ENCODE measurements around the gene FIBP.

FIBP gene

DNA sequence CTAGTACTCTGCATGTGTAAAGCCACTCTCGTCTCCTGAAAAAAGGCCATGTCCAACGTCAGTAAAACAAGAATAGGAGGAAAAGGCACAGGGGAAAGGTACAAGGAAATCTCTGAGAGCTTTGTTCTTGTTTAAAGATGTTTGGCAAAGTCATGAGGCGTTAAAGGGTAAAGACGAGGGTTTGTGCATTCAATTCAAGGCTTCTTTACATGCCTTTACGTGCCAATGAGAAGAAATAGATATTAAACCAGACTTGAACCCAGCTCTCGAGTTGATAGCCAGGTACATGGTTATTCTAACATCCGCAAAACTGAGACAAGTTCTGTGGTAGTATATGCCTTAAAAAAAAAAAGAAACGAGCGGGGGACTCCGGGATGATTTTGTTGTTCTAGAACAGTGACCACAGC lies 29.6 kb downstream of the FIBP start:
- Histone ChIP-seq H3K27me3 (ENCODE audit: insufficient read depth, low read length, poor library complexity, severe bottlenecking) (peaks cover 11% of the 10 kb centered on the region), H3K4me3 (ENCODE audit: low read length, poor library complexity, severe bottlenecking) (peak overlapping the region; percentile 80), H3K9me2 (replicated peaks; ENCODE audit: low read depth, low read length) (no peaks in the 10 kb centered on the region), H3K79me2 (ENCODE audit: insufficient read depth, low read length) (peaks cover 74% of the 10 kb centered on the region), H3K36me3 (ENCODE audit: insufficient read depth, low read length) (peaks cover 34% of the 10 kb centered on the region; the same call in 1 of the 2 replicates), H3K4me2 (ENCODE audit: low read depth, low read length, poor library complexity, severe bottlenecking) (peak overlapping the region; percentile 95), H2AFZ (ENCODE audit: low read length) (peak overlapping the region; percentile 87), H4K20me1 (ENCODE audit: insufficient read depth, low read length, poor library complexity, severe bottlenecking) (peaks cover 60% of the 10 kb centered on the region), H3F3A (ENCODE audit: low read depth) (0 out of 2 replicates have a peak, but pooled peaks cover 7% of the 10 kb centered on the region), H3K4me1 (ENCODE audit: insufficient read depth, low read length, poor library complexity, severe bottlenecking) (peaks cover 48% of the 10 kb centered on the region), H3K9ac (ENCODE audit: low read depth, low read length, poor library complexity, severe bottlenecking) (peak overlapping the region; percentile 87), H3K9me3 (ENCODE audit: insufficient read depth, low read depth, low read length) (no peaks in the 10 kb centered on the region)
- no peak for TF ChIP-seq EZH2phosphoT487 (IDR thresholded peaks at IDR 0.05; ENCODE audit: borderline replicate concordance)
- TF ChIP-seq, protein P1, sequence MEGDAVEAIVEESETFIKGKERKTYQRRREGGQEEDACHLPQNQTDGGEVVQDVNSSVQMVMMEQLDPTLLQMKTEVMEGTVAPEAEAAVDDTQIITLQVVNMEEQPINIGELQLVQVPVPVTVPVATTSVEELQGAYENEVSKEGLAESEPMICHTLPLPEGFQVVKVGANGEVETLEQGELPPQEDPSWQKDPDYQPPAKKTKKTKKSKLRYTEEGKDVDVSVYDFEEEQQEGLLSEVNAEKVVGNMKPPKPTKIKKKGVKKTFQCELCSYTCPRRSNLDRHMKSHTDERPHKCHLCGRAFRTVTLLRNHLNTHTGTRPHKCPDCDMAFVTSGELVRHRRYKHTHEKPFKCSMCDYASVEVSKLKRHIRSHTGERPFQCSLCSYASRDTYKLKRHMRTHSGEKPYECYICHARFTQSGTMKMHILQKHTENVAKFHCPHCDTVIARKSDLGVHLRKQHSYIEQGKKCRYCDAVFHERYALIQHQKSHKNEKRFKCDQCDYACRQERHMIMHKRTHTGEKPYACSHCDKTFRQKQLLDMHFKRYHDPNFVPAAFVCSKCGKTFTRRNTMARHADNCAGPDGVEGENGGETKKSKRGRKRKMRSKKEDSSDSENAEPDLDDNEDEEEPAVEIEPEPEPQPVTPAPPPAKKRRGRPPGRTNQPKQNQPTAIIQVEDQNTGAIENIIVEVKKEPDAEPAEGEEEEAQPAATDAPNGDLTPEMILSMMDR (conservative IDR thresholded peaks at IDR 0.05; ENCODE audit: low read length), result no peak

DNA sequence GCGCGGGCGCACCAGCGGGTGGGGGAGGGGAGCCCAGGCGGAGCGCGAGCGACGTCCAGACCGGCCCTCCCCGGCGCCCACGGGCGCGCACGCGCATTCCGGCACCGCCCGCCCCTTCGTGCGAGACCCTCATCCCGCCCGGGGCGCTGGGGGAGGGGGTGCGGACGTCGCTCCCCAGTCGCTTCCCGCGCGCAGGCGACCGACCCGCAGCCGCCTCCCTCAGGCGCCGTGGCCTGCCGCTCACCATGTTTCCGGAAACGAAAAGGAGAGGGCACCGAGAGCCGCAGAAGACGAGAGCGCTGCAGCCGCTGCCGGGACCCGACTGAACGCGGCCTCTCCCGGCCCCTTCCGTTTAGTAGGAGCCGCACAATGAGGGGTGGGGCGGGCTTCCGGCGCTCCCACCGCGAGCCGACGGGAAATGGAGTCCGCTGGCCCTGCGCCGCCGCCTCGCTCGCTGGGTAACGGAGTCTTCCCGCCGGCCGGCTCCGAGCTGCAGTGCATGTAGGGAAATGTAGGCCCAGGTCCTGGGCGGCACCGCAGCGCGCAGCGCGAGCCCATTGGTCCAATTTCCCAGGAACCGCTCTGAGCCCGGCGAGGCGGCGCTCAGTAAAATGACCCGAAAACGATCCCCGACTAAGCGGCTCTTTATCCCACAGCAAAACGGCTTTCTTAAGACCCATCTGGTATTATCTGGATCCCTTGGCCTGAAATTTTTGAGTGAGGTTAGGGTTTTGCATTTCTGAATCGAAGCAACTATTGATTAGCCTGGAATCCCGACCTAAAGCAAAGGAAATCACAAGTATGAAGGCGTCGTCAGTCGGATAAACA lies 30.2 kb downstream of the FIBP start, which contains the start of gene CFL1:
TSS of gene CFL1 (minus strand) at position 328 of the 828 bp plus-strand sequence. CDS start at position 247, 81 bp downstream.
- Histone ChIP-seq H3K4me3 (ENCODE audit: low read length, poor library complexity, severe bottlenecking) (peak within 1 kb of the TSS; percentile 80), H3K9me2 (replicated peaks; ENCODE audit: low read depth, low read length) (no peaks in the 10 kb centered on the region), H2AFZ (ENCODE audit: low read length) (peak within 1 kb of the TSS; percentile 87), H3F3A (ENCODE audit: low read depth) (0 out of 2 replicates have a peak, but pooled peaks cover 7% of the 10 kb centered on the region), H3K79me2 (ENCODE audit: insufficient read depth, low read length) (peaks cover 74% of the 10 kb centered on the region), H3K4me1 (ENCODE audit: insufficient read depth, low read length, poor library complexity, severe bottlenecking) (peaks cover 48% of the 10 kb centered on the region), H3K9me3 (ENCODE audit: insufficient read depth, low read depth, low read length) (no peaks in the 10 kb centered on the region), H3K27me3 (ENCODE audit: insufficient read depth, low read length, poor library complexity, severe bottlenecking) (peaks cover 11% of the 10 kb centered on the region), H4K20me1 (ENCODE audit: insufficient read depth, low read length, poor library complexity, severe bottlenecking) (peaks cover 67% of the 10 kb centered on the region), H3K9ac (ENCODE audit: low read depth, low read length, poor library complexity, severe bottlenecking) (peak within 1 kb of the TSS; percentile 95), H3K36me3 (ENCODE audit: insufficient read depth, low read length) (peaks cover 34% of the 10 kb centered on the region; the same call in 1 of the 2 replicates), H3K4me2 (ENCODE audit: low read depth, low read length, poor library complexity, severe bottlenecking) (peak within 1 kb of the TSS; percentile 95)
- TF ChIP-seq EZH2phosphoT487 (IDR thresholded peaks at IDR 0.05; ENCODE audit: borderline replicate concordance), result no peak
- TF ChIP-seq, protein P1 (conservative IDR thresholded peaks at IDR 0.05; ENCODE audit: low read length), result no peak

DNA sequence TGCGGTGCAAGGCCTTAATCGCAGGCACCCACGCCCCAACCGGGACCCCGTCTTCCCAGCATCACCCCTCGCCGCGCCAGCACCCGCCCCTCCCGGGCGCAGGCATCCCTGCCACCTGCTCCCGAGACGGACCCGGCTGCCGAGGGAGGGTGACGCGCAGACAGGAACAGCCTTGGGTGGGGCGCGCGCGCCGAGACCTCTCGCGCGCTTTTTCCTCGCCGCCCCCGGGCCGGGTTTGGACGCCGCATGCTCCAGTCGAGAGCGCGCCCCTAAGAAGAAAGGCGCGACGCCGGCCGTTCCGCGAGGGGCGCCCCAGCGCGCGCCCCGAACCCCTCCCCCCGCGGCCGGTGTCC lies 30.8 kb downstream of the FIBP start:
- no peaks in the 10 kb centered on the region for H3K9me3 ChIP-seq (ENCODE audit: insufficient read depth, low read depth, low read length)
- H2AFZ ChIP-seq (ENCODE audit: low read length), result no peak overlapping the region
- H3K79me2 ChIP-seq (ENCODE audit: insufficient read depth, low read length), result peaks cover 73% of the 10 kb centered on the region
- peaks cover 11% of the 10 kb centered on the region for H3K27me3 ChIP-seq (ENCODE audit: insufficient read depth, low read length, poor library complexity, severe bottlenecking)
- H4K20me1 ChIP-seq (ENCODE audit: insufficient read depth, low read length, poor library complexity, severe bottlenecking), result peaks cover 67% of the 10 kb centered on the region
- H3K9ac ChIP-seq (ENCODE audit: low read depth, low read length, poor library complexity, severe bottlenecking), result peak overlapping the region; percentile 95
- peak overlapping the region; percentile 80 for H3K4me3 ChIP-seq (ENCODE audit: low read length, poor library complexity, severe bottlenecking)
- TF ChIP-seq, protein P1 (conservative IDR thresholded peaks at IDR 0.05; ENCODE audit: low read length), result no peak
- TF ChIP-seq EZH2phosphoT487 (IDR thresholded peaks at IDR 0.05; ENCODE audit: borderline replicate concordance), result no peak
- 0 out of 2 replicates have a peak, but pooled peaks cover 7% of the 10 kb centered on the region for H3F3A ChIP-seq (ENCODE audit: low read depth)
- H3K4me1 ChIP-seq (ENCODE audit: insufficient read depth, low read length, poor library complexity, severe bottlenecking), result peaks cover 48% of the 10 kb centered on the region
- peak overlapping the region; percentile 94 for H3K4me2 ChIP-seq (ENCODE audit: low read depth, low read length, poor library complexity, severe bottlenecking)
- no peaks in the 10 kb centered on the region for H3K9me2 ChIP-seq (replicated peaks; ENCODE audit: low read depth, low read length)
- H3K36me3 ChIP-seq (ENCODE audit: insufficient read depth, low read length), result peaks cover 40% of the 10 kb centered on the region; the same call in 1 of the 2 replicates
